ENCODE measurements around the gene UTS2R.
"Not testable (repeated sequence)": the region's sequence is repeated elsewhere in the genome, so short reads cannot be mapped to it uniquely, and the experiment has no call there.

The UTS2R gene

GRCh38 chr17:82376042-82376730 is 4.6 kb downstream of the UTS2R start:
- DNase-seq: no peak

GRCh38 chr17:82377294-82377693 is 5.7 kb downstream of the UTS2R start:
- DNase-seq: not testable (repeated sequence)

GRCh38 chr17:82377924-82378740 is 6.6 kb downstream of the UTS2R start:
- no peak for DNase-seq

GRCh38 chr17:82378741-82379021 is 7.1 kb downstream of the UTS2R start:
- DNase-seq: no peak

- no peak for DNase-seq
These were observed 9.5 kb downstream of the UTS2R start for GRCh38 chr17:82380860-82381702.

- not testable (repeated sequence) for DNase-seq
These were observed 10.1 kb downstream of the UTS2R start for GRCh38 chr17:82381703-82382009.

GRCh38 chr17:82382220-82382932 is 10.8 kb downstream of the UTS2R start:
- DNase-seq: not testable (repeated sequence)

- no peak for DNase-seq
These were observed 11.3 kb downstream of the UTS2R start for GRCh38 chr17:82382933-82383255.

GRCh38 chr17:82383411-82383810 is 11.8 kb downstream of the UTS2R start:
- DNase-seq: no peak

- DNase-seq: no peak
These were observed 12.6 kb downstream of the UTS2R start for GRCh38 chr17:82384051-82384729.

GRCh38 chr17:82384730-82385481 is 13.3 kb downstream of the UTS2R start:
- no peak for DNase-seq

- DNase-seq: no peak
These were observed 14.1 kb downstream of the UTS2R start for GRCh38 chr17:82385559-82386254.

GRCh38 chr17:82386255-82386831 is 14.8 kb downstream of the UTS2R start:
- DNase-seq: no peak

GRCh38 chr17:82386881-82387704 is 15.5 kb downstream of the UTS2R start:
- DNase-seq: no peak

GRCh38 chr17:82387705-82388106 is 16.1 kb downstream of the UTS2R start:
- no peak for DNase-seq

GRCh38 chr17:82388223-82388921 is 16.8 kb downstream of the UTS2R start:
- no peak for DNase-seq

- no peak for DNase-seq
These were observed 17.3 kb downstream of the UTS2R start for GRCh38 chr17:82388922-82389283.

- DNase-seq: no peak
These were observed 17.8 kb downstream of the UTS2R start for GRCh38 chr17:82389379-82389778.

Measured in NCI-H446 treated with DMSO at 0.1 percent for 48 hours (cell line).